ENCODE data around the gene SMURF1.

DNA sequence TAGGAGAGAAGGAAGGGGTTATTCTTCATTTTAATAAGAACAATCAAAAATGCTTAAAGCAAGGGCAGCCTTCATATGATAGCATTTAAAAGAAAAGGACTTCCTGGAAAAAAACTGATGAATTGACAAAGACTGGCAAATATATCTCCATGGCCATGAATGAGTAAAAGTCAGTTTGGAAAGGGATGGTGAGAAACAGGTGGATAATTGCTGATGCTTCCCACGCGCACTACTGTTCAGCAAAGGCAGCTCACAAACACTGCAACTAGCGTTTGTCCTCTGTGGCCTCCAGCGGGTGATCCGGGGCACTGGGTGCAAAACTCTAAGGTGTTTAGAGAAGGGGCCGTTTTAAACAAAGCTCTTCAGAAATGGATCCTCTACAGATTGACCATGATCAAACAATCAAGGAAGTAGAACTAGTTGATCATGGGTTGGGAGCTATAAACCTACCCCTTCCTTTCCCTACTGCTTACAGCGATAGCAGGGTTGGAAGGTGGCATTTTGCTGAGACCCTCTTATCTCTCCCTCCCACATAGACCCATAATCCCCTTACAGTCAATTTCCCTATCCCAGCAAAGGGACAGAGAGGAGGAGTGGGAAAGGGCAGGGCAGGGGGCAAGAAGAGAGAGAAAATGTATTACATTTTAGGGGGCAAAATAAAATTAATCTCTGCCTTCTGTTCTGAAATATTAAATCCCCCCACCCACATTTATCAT, 53.8 kb downstream of the SMURF1 start:
- no peak for TF ChIP-seq ZFP3 (CRISPR knock-in tag; IDR thresholded peaks at IDR 0.05)
- TF ChIP-seq ARNTL (CRISPR knock-in tag; IDR thresholded peaks at IDR 0.05; ENCODE audit: borderline replicate concordance, low read depth) = no peak
- TF ChIP-seq TOX (CRISPR knock-in tag; IDR thresholded peaks at IDR 0.05; ENCODE audit: borderline replicate concordance) = no peak
- TF ChIP-seq, protein P1, sequence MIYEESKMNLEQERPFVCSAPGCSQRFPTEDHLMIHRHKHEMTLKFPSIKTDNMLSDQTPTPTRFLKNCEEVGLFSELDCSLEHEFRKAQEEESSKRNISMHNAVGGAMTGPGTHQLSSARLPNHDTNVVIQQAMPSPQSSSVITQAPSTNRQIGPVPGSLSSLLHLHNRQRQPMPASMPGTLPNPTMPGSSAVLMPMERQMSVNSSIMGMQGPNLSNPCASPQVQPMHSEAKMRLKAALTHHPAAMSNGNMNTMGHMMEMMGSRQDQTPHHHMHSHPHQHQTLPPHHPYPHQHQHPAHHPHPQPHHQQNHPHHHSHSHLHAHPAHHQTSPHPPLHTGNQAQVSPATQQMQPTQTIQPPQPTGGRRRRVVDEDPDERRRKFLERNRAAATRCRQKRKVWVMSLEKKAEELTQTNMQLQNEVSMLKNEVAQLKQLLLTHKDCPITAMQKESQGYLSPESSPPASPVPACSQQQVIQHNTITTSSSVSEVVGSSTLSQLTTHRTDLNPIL (CRISPR knock-in tag; IDR thresholded peaks at IDR 0.05; ENCODE audit: low read depth) = no peak
- TF ChIP-seq, protein P2, sequence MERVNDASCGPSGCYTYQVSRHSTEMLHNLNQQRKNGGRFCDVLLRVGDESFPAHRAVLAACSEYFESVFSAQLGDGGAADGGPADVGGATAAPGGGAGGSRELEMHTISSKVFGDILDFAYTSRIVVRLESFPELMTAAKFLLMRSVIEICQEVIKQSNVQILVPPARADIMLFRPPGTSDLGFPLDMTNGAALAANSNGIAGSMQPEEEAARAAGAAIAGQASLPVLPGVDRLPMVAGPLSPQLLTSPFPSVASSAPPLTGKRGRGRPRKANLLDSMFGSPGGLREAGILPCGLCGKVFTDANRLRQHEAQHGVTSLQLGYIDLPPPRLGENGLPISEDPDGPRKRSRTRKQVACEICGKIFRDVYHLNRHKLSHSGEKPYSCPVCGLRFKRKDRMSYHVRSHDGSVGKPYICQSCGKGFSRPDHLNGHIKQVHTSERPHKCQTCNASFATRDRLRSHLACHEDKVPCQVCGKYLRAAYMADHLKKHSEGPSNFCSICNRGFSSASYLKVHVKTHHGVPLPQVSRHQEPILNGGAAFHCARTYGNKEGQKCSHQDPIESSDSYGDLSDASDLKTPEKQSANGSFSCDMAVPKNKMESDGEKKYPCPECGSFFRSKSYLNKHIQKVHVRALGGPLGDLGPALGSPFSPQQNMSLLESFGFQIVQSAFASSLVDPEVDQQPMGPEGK (CRISPR knock-in tag; IDR thresholded peaks at IDR 0.05; ENCODE audit: borderline replicate concordance) = no peak
